ENCODE results near the gene KDM1B. TPM values are rescaled to one million over a fixed set of nuclear protein-coding genes. Genes with fewer than 3 reads are reported as not detected.
"Not testable (repeated sequence)": the region's sequence is repeated elsewhere in the genome, so short reads cannot be mapped to it uniquely, and the experiment has no call there.

KDM1B gene
- total RNA-seq, 1 experiment from 2014 or later, result 47.2 TPM

- DNase-seq; H4K20me1 ChIP-seq (ENCODE audit: insufficient read depth, low read depth, low read length); H3K9me3 ChIP-seq (ENCODE audit: low read length); H3K4me3 ChIP-seq (ENCODE audit: low read length); H3K4me1 ChIP-seq (ENCODE audit: low read length); H3K27me3 ChIP-seq (ENCODE audit: low read length); H3K4me2 ChIP-seq (ENCODE audit: low read depth, low read length, poor library complexity, severe bottlenecking); H3K27ac ChIP-seq (ENCODE audit: low read length); H2AFZ ChIP-seq (ENCODE audit: low read length); H3K9ac ChIP-seq (ENCODE audit: low read length); H3K9me2 ChIP-seq (replicated peaks; ENCODE audit: insufficient read depth, low read length): not testable (repeated sequence)
- H3K36me3 ChIP-seq (ENCODE audit: insufficient read depth, low read length), result peaks cover 35% of the 10 kb centered on the region
- H3K79me2 ChIP-seq (ENCODE audit: low read length), result peaks cover 35% of the 10 kb centered on the region
Observed at GRCh38 chr6:18228590-18228989, 73.4 kb downstream of the KDM1B start.

- H3K9me2 ChIP-seq (replicated peaks; ENCODE audit: insufficient read depth, low read length); H3K9me3 ChIP-seq (ENCODE audit: low read length); H3K4me3 ChIP-seq (ENCODE audit: low read length); H3K9ac ChIP-seq (ENCODE audit: low read length); H3K27me3 ChIP-seq (ENCODE audit: low read length); H3K4me2 ChIP-seq (ENCODE audit: low read depth, low read length, poor library complexity, severe bottlenecking); H3K4me1 ChIP-seq (ENCODE audit: low read length); DNase-seq; H4K20me1 ChIP-seq (ENCODE audit: insufficient read depth, low read depth, low read length); H3K27ac ChIP-seq (ENCODE audit: low read length); H2AFZ ChIP-seq (ENCODE audit: low read length): not testable (repeated sequence)
- Histone ChIP-seq H3K79me2 (ENCODE audit: low read length) (peaks cover 49% of the 10 kb centered on the region), H3K36me3 (ENCODE audit: insufficient read depth, low read length) (peaks cover 32% of the 10 kb centered on the region)
Observed at GRCh38 chr6:18231856-18232255, 76.6 kb downstream of the KDM1B start.

GRCh38 chr6:18233770-18234169 is 78.5 kb downstream of the KDM1B start:
- H4K20me1 ChIP-seq (ENCODE audit: insufficient read depth, low read depth, low read length); DNase-seq; H3K27ac ChIP-seq (ENCODE audit: low read length); H3K9me2 ChIP-seq (replicated peaks; ENCODE audit: insufficient read depth, low read length); H3K4me3 ChIP-seq (ENCODE audit: low read length); H3K9ac ChIP-seq (ENCODE audit: low read length); H2AFZ ChIP-seq (ENCODE audit: low read length); H3K4me2 ChIP-seq (ENCODE audit: low read depth, low read length, poor library complexity, severe bottlenecking); H3K4me1 ChIP-seq (ENCODE audit: low read length); H3K27me3 ChIP-seq (ENCODE audit: low read length); H3K9me3 ChIP-seq (ENCODE audit: low read length): not testable (repeated sequence)
- H3K79me2 ChIP-seq (ENCODE audit: low read length), result peaks cover 60% of the 10 kb centered on the region
- peaks cover 47% of the 10 kb centered on the region for H3K36me3 ChIP-seq (ENCODE audit: insufficient read depth, low read length)

- H3K4me3 ChIP-seq (ENCODE audit: low read length), result no peak overlapping the region
- H3K9me2 ChIP-seq (replicated peaks; ENCODE audit: insufficient read depth, low read length), result no peaks in the 10 kb centered on the region
- H3K9ac ChIP-seq (ENCODE audit: low read length), result no peak overlapping the region
- H3K4me1 ChIP-seq (ENCODE audit: low read length), result no peaks in the 10 kb centered on the region
- no peak for DNase-seq
- no peak overlapping the region for H3K4me2 ChIP-seq (ENCODE audit: low read depth, low read length, poor library complexity, severe bottlenecking)
- peaks cover 53% of the 10 kb centered on the region for H3K36me3 ChIP-seq (ENCODE audit: insufficient read depth, low read length)
- no peak overlapping the region for H2AFZ ChIP-seq (ENCODE audit: low read length)
- no peaks in the 10 kb centered on the region for H3K9me3 ChIP-seq (ENCODE audit: low read length)
- no peaks in the 10 kb centered on the region for H3K27me3 ChIP-seq (ENCODE audit: low read length)
- H3K79me2 ChIP-seq (ENCODE audit: low read length), result peaks cover 66% of the 10 kb centered on the region
- no peak overlapping the region for H3K27ac ChIP-seq (ENCODE audit: low read length)
- H4K20me1 ChIP-seq (ENCODE audit: insufficient read depth, low read depth, low read length), result no peaks in the 10 kb centered on the region
Observed at GRCh38 chr6:18234564-18234963, 79.3 kb downstream of the KDM1B start.

GRCh38 chr6:18235524-18235923 is 80.3 kb downstream of the KDM1B start:
- no peak overlapping the region for H3K9ac ChIP-seq (ENCODE audit: low read length)
- no peaks in the 10 kb centered on the region for H3K4me1 ChIP-seq (ENCODE audit: low read length)
- no peaks in the 10 kb centered on the region for H3K9me3 ChIP-seq (ENCODE audit: low read length)
- H3K4me2 ChIP-seq (ENCODE audit: low read depth, low read length, poor library complexity, severe bottlenecking), result no peak overlapping the region
- no peak overlapping the region for H2AFZ ChIP-seq (ENCODE audit: low read length)
- no peak overlapping the region for H3K27ac ChIP-seq (ENCODE audit: low read length)
- H3K79me2 ChIP-seq (ENCODE audit: low read length), result peaks cover 76% of the 10 kb centered on the region
- no peak overlapping the region for H3K4me3 ChIP-seq (ENCODE audit: low read length)
- no peaks in the 10 kb centered on the region for H3K9me2 ChIP-seq (replicated peaks; ENCODE audit: insufficient read depth, low read length)
- no peaks in the 10 kb centered on the region for H3K27me3 ChIP-seq (ENCODE audit: low read length)
- peaks cover 62% of the 10 kb centered on the region for H3K36me3 ChIP-seq (ENCODE audit: insufficient read depth, low read length)
- no peaks in the 10 kb centered on the region for H4K20me1 ChIP-seq (ENCODE audit: insufficient read depth, low read depth, low read length)
- no peak for DNase-seq

GRCh38 chr6:18237167-18237566 is 81.9 kb downstream of the KDM1B start:
- Histone ChIP-seq H3K4me1 (ENCODE audit: low read length) (no peaks in the 10 kb centered on the region), H3K9ac (ENCODE audit: low read length) (no peak overlapping the region), H3K36me3 (ENCODE audit: insufficient read depth, low read length) (peaks cover 73% of the 10 kb centered on the region), H3K27me3 (ENCODE audit: low read length) (no peaks in the 10 kb centered on the region), H2AFZ (ENCODE audit: low read length) (no peak overlapping the region), H3K79me2 (ENCODE audit: low read length) (peaks cover 83% of the 10 kb centered on the region), H3K27ac (ENCODE audit: low read length) (no peak overlapping the region), H3K4me2 (ENCODE audit: low read depth, low read length, poor library complexity, severe bottlenecking) (no peak overlapping the region), H3K9me2 (replicated peaks; ENCODE audit: insufficient read depth, low read length) (no peaks in the 10 kb centered on the region), H4K20me1 (ENCODE audit: insufficient read depth, low read depth, low read length) (no peaks in the 10 kb centered on the region), H3K4me3 (ENCODE audit: low read length) (no peak overlapping the region), H3K9me3 (ENCODE audit: low read length) (no peaks in the 10 kb centered on the region)
- no peak for DNase-seq

- Histone ChIP-seq H3K9me3 (ENCODE audit: low read length) (no peaks in the 10 kb centered on the region), H3K27me3 (ENCODE audit: low read length) (no peaks in the 10 kb centered on the region), H3K4me2 (ENCODE audit: low read depth, low read length, poor library complexity, severe bottlenecking) (no peak overlapping the region), H3K79me2 (ENCODE audit: low read length) (peaks cover 97% of the 10 kb centered on the region), H3K4me1 (ENCODE audit: low read length) (no peaks in the 10 kb centered on the region), H3K9ac (ENCODE audit: low read length) (no peak overlapping the region), H3K4me3 (ENCODE audit: low read length) (no peak overlapping the region), H3K36me3 (ENCODE audit: insufficient read depth, low read length) (peaks cover 91% of the 10 kb centered on the region), H2AFZ (ENCODE audit: low read length) (no peak overlapping the region), H4K20me1 (ENCODE audit: insufficient read depth, low read depth, low read length) (no peaks in the 10 kb centered on the region), H3K27ac (ENCODE audit: low read length) (no peak overlapping the region), H3K9me2 (replicated peaks; ENCODE audit: insufficient read depth, low read length) (no peaks in the 10 kb centered on the region)
- no peak for DNase-seq
Observed at GRCh38 chr6:18240230-18240629, 85.0 kb downstream of the KDM1B start.

GRCh38 chr6:18241208-18242038 is 86.2 kb downstream of the KDM1B start:
- Histone ChIP-seq H3K27ac (ENCODE audit: low read length) (no peak overlapping the region), H3K36me3 (ENCODE audit: insufficient read depth, low read length) (peaks cover 92% of the 10 kb centered on the region), H3K4me3 (ENCODE audit: low read length) (no peak overlapping the region), H3K9me3 (ENCODE audit: low read length) (no peaks in the 10 kb centered on the region), H3K27me3 (ENCODE audit: low read length) (no peaks in the 10 kb centered on the region), H2AFZ (ENCODE audit: low read length) (no peak overlapping the region), H3K4me2 (ENCODE audit: low read depth, low read length, poor library complexity, severe bottlenecking) (no peak overlapping the region), H3K9me2 (replicated peaks; ENCODE audit: insufficient read depth, low read length) (no peaks in the 10 kb centered on the region), H4K20me1 (ENCODE audit: insufficient read depth, low read depth, low read length) (no peaks in the 10 kb centered on the region), H3K4me1 (ENCODE audit: low read length) (no peaks in the 10 kb centered on the region), H3K9ac (ENCODE audit: low read length) (no peak overlapping the region), H3K79me2 (ENCODE audit: low read length) (peaks cover 98% of the 10 kb centered on the region)
- DNase-seq, result no peak
